CD8-positive, alpha-beta memory T cell (primary cell): ENCODE results near the gene FYN. TPM values are rescaled to one million over a fixed set of nuclear protein-coding genes. Genes with fewer than 3 reads are reported as not detected.

Source experiments
- CTCF ChIA-PET: fragments of 350-600 bp; sonication (Branson Sonifier 250); formaldehyde crosslinking; loops from one replicate; lab custom pipeline; 2021; ENCODE audit warnings: antibody characterized with exemption; lab: Charles Lee
- POLR2A ChIA-PET: fragments of 350-600 bp; sonication (Branson Sonifier 250); formaldehyde crosslinking; loops from one replicate; lab custom pipeline; 2021; ENCODE audit warnings: antibody characterized with exemption; lab: Charles Lee
- DNase-seq, 5 donors: peaks; one replicate each; pipeline versions ENCODE4 v3.0.0 to v3.0.0-alpha.2; 2020 to 2022; ENCODE audit warnings: mixed read lengths in 1 of 5
- H3K27ac ChIP-seq: one replicate; pipeline ENCODE4 v1.7.0; 2013; ENCODE audit warnings: low read depth, mild to moderate bottlenecking, low read length, moderate library complexity
- H3K27me3 ChIP-seq: 2 replicates; pipeline ENCODE4 v1.7.0; 2013; ENCODE audit warnings: low read length, mild to moderate bottlenecking; ENCODE audit not compliant: insufficient read depth, poor library complexity, severe bottlenecking
- H3K36me3 ChIP-seq: 2 replicates; pipeline ENCODE4 v1.7.0; 2013; ENCODE audit warnings: mild to moderate bottlenecking, low read length, moderate library complexity; ENCODE audit not compliant: insufficient read depth
- H3K4me1 ChIP-seq: 2 replicates; pipeline ENCODE4 v1.7.0; 2013; ENCODE audit warnings: mild to moderate bottlenecking, low read length, moderate library complexity; ENCODE audit not compliant: insufficient read depth
- H3K4me3 ChIP-seq: 2 replicates; pipeline ENCODE4 v1.7.0; 2013; ENCODE audit warnings: mild to moderate bottlenecking, low read length
- H3K9me3 ChIP-seq: 2 replicates; pipeline ENCODE4 v1.7.0; 2013; ENCODE audit warnings: mild to moderate bottlenecking, low read length
- H3K27ac Mint-ChIP-seq, 8 donors: one replicate each; pipeline ENCODE4 v1.8.0; 2020 to 2021; ENCODE audit warnings: mixed read lengths in 8 of 8, mild to moderate bottlenecking in 6 of 8, inconsistent platforms in 3 of 8, moderate library complexity in 3 of 8
- H3K27me3 Mint-ChIP-seq, 2 donors: one replicate each; pipeline ENCODE4 v1.8.0; 2020 to 2021; ENCODE audit warnings: mixed read lengths in 2 of 2, mild to moderate bottlenecking in 1 of 2, moderate library complexity in 1 of 2
- H3K36me3 Mint-ChIP-seq, 3 donors: one replicate each; pipeline ENCODE4 v1.8.0; 2020 to 2021; ENCODE audit warnings: mixed read lengths in 3 of 3, inconsistent platforms in 1 of 3, mild to moderate bottlenecking in 1 of 3
- H3K4me1 Mint-ChIP-seq, 3 donors: one replicate each; pipeline ENCODE4 v1.8.0; 2020 to 2021; ENCODE audit warnings: mixed read lengths in 3 of 3, inconsistent platforms in 1 of 3, mild to moderate bottlenecking in 1 of 3
- H3K4me3 Mint-ChIP-seq, 7 donors: one replicate each; pipeline ENCODE4 v1.8.0; 2020 to 2021; ENCODE audit warnings: mixed read lengths in 7 of 7, mild to moderate bottlenecking in 6 of 7, moderate library complexity in 4 of 7, inconsistent platforms in 2 of 7
- H3K9me3 Mint-ChIP-seq, 5 donors: one replicate each; pipeline ENCODE4 v1.8.0; 2020 to 2022; ENCODE audit warnings: mixed read lengths in 5 of 5, mild to moderate bottlenecking in 3 of 5, moderate library complexity in 2 of 5, inconsistent platforms in 1 of 5
- polyA plus RNA-seq: library from polyadenylated mRNA; unstranded; fragments of 300-500 nt; fragmentation: Illumina TruSeq; gene quantifications from one replicate; pipeline ENCODE4 v1.2.3, GENCODE V29; 2021
- total RNA-seq, 2 experiments: library from RNA; stranded (reverse); gene quantifications; one replicate each; pipeline ENCODE4 v1.2.3, GENCODE V29; 2021

The FYN gene
- total and polyA plus RNA-seq, 3 experiments from 2014 or later = 481 to 611 (median 491) TPM

DNA sequence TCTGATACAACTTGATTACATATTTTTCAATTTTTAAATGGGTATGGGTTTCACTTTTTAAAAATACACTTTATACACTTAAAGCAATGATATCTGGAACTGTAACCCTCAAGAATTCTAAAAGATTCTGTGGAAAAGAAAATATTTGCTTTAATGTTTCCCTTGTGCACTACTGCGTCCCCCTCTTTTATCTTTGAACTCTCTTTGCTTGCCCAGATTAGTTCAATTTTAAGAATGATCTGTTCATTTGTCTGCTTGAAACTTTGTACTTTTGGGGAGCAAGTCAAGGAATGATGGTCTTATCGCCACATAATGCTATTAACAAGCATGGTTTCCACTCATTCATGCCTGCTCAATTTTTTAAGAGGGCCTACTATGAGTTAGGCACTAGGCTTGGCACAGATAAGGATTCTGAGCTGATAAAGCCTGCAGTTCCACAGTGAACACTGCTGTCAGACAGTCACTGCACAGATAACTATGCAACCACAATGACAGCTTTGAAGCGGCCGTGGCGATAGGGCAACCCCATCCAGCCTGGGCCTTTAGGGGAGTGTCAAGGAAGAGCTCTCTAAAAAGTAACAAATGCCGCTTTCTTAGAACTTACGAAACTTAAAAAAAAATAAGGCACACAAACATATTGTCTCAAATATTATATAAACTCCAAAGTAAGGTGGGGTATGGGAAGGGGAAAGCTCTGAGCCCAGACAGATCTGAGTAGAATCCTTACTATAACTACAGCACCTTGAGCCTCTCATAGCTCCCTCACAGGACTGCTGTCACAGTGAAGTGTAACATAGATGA lies 29.7 kb downstream of the FYN start:
- DNase-seq = peak; percentile 57 to 83 (median 66)
- H3K27ac ChIP-seq = peak overlapping the region; percentile 35
- no peaks in the 10 kb centered on the region for H3K9me3 ChIP-seq
- Mint-ChIP-seq H3K36me3 (peaks cover 0 to 42% (median 2%) of the 10 kb centered on the region in 3 donors), H3K4me3 (no peak overlapping the region), H3K27ac (no peak overlapping the region), H3K4me1 (no peaks in the 10 kb centered on the region), H3K27me3 (peaks cover 0 to 2% of the 10 kb centered on the region in 2 donors), H3K9me3 (no peaks in the 10 kb centered on the region)
- H3K4me3 ChIP-seq = no peak overlapping the region
- POLR2A ChIA-PET = interaction anchor here (0.6 to 3.0 kb wide), 7 partner anchors 9 to 37 kb away, joined by 3 to 11 read pairs (median 4); no protein-coding TSS in a partner anchor
- H3K27me3 ChIP-seq = no peaks in the 10 kb centered on the region
- H3K36me3 ChIP-seq = peaks cover 8% of the 10 kb centered on the region
- peaks cover 99% of the 10 kb centered on the region for H3K4me1 ChIP-seq
- CTCF ChIA-PET = interaction anchor here (0.8 to 3.0 kb wide), 14 partner anchors 8 to 153 kb away, joined by 3 to 13 read pairs (median 4); partner anchors contain the start of gene FYN

- ChIA-PET POLR2A (interaction anchor here (1.5 to 3.0 kb wide), 2 partner anchors 19 to 36 kb away, joined by 3 to 11 read pairs; no protein-coding TSS in a partner anchor), CTCF (interaction anchor here (0.8 to 3.0 kb wide), 5 partner anchors 16 to 38 kb away, joined by 3 to 13 read pairs (median 4); partner anchors contain the start of gene FYN)
- H3K36me3 ChIP-seq = peaks cover 8% of the 10 kb centered on the region
- Mint-ChIP-seq H3K27me3 (peaks cover 0 to 2% of the 10 kb centered on the region in 2 donors), H3K27ac (no peak overlapping the region), H3K9me3 (no peaks in the 10 kb centered on the region), H3K4me3 (no peak overlapping the region), H3K4me1 (no peaks in the 10 kb centered on the region), H3K36me3 (peaks cover 0 to 40% (median 2%) of the 10 kb centered on the region in 3 donors)
- H3K27me3 ChIP-seq = no peaks in the 10 kb centered on the region
- peak overlapping the region; percentile 2 for H3K4me3 ChIP-seq
- peak overlapping the region; percentile 44 for H3K27ac ChIP-seq
- peaks cover 100% of the 10 kb centered on the region for H3K4me1 ChIP-seq
- H3K9me3 ChIP-seq = no peaks in the 10 kb centered on the region
- DNase-seq = no peak
Measured at GRCh38 chr6:111842891-111843290, 30.4 kb downstream of the FYN start.

- ChIA-PET CTCF (no interaction called here), POLR2A (no interaction called here)
- Mint-ChIP-seq H3K36me3 (peaks cover 0 to 40% (median 2%) of the 10 kb centered on the region in 3 donors), H3K27ac (no peak overlapping the region), H3K4me1 (no peaks in the 10 kb centered on the region), H3K9me3 (no peaks in the 10 kb centered on the region), H3K4me3 (no peak overlapping the region), H3K27me3 (peaks cover 0 to 2% of the 10 kb centered on the region in 2 donors)
- Histone ChIP-seq H3K9me3 (no peaks in the 10 kb centered on the region), H3K27me3 (no peaks in the 10 kb centered on the region), H3K36me3 (peaks cover 8% of the 10 kb centered on the region), H3K4me1 (peaks cover 100% of the 10 kb centered on the region), H3K27ac (peak overlapping the region; percentile 44), H3K4me3 (peak overlapping the region; percentile 25)
- DNase-seq = no peak
Measured at GRCh38 chr6:111842271-111842822, 30.9 kb downstream of the FYN start.

GRCh38 chr6:111841822-111842221 lies 31.4 kb downstream of the FYN start:
- no peaks in the 10 kb centered on the region for H3K27me3 ChIP-seq
- POLR2A ChIA-PET = interaction anchor here (0.7 kb wide), 1 partner anchor 20 kb away, joined by 6 read pairs; no protein-coding TSS in a partner anchor
- no peaks in the 10 kb centered on the region for H3K9me3 ChIP-seq
- Mint-ChIP-seq H3K4me1 (no peaks in the 10 kb centered on the region), H3K4me3 (no peak overlapping the region), H3K27ac (no peak overlapping the region), H3K9me3 (no peaks in the 10 kb centered on the region), H3K27me3 (peaks cover 0 to 2% of the 10 kb centered on the region in 2 donors), H3K36me3 (peaks cover 0 to 42% (median 2%) of the 10 kb centered on the region in 3 donors)
- CTCF ChIA-PET = interaction anchor here (0.7 kb wide), 1 partner anchor 48 kb away, joined by 3 read pairs; no protein-coding TSS in a partner anchor
- peak in 4 of 5 donors; percentile 32 to 71 (median 58) for DNase-seq
- peak overlapping the region; percentile 44 for H3K27ac ChIP-seq
- peak overlapping the region; percentile 25 for H3K4me3 ChIP-seq
- peaks cover 100% of the 10 kb centered on the region for H3K4me1 ChIP-seq
- peaks cover 8% of the 10 kb centered on the region for H3K36me3 ChIP-seq

- Histone ChIP-seq H3K36me3 (peaks cover 4% of the 10 kb centered on the region), H3K27me3 (no peaks in the 10 kb centered on the region), H3K4me1 (peaks cover 100% of the 10 kb centered on the region), H3K27ac (no peak overlapping the region), H3K4me3 (no peak overlapping the region), H3K9me3 (no peaks in the 10 kb centered on the region)
- Mint-ChIP-seq H3K36me3 (peaks cover 0 to 37% (median 0%) of the 10 kb centered on the region in 3 donors), H3K27me3 (no peaks in the 10 kb centered on the region), H3K4me1 (peaks cover 0 to 8% (median 0%) of the 10 kb centered on the region in 3 donors), H3K9me3 (no peaks in the 10 kb centered on the region), H3K27ac (peak overlapping the region in 1 of 8 donors; percentile 22), H3K4me3 (no peak overlapping the region)
- DNase-seq = no peak
- ChIA-PET POLR2A (interaction anchor here (0.7 kb wide), 2 partner anchors 21 to 27 kb away, joined by 3 to 6 read pairs; no protein-coding TSS in a partner anchor), CTCF (interaction anchor here (0.8 to 2.8 kb wide), 5 partner anchors 9 to 188 kb away, joined by 3 to 15 read pairs (median 5); no protein-coding TSS in a partner anchor)
Measured at GRCh38 chr6:111840803-111841202, 32.4 kb downstream of the FYN start.

DNA sequence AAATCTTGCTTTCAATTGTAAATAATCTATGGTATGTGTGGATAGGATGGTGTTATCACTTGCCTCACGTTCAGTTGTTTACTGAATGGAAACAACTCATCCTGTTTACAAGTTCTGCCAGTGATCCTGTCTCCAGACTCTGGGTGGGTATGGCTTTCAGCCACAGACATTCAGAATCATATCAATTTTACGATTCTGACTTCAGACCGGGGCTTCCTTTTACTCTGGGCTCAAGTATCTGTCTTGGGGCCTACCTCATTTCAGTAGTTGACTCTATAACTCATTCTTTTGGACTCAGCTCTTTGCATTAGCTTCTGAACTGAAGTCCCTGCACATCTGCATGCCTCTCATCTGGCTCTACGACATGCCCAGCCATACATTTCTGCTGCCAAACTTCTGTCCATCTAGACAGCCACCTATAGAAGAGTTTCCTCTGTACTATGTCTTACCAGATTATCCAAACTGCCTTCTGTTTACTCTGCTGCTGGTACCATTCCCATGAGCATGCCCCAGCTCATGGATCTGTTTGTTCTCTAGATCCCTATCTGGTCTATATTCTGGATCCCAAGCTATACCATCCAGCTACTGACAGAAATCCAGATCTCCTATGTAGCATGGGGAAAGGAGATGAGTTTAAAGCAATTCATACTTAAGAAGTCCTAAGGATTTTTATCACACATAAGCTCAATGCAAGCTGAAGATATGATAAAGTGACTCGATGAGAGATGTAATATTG lies 34.3 kb downstream of the FYN start:
- Histone ChIP-seq H3K27ac (no peak overlapping the region), H3K36me3 (no peaks in the 10 kb centered on the region), H3K4me1 (peaks cover 99% of the 10 kb centered on the region), H3K4me3 (peak overlapping the region; percentile 18), H3K27me3 (no peaks in the 10 kb centered on the region), H3K9me3 (no peaks in the 10 kb centered on the region)
- peaks cover 0 to 33% (median 0%) of the 10 kb centered on the region in 3 donors for H3K36me3 Mint-ChIP-seq
- ChIA-PET POLR2A (interaction anchor here (1.4 kb wide), 2 partner anchors 15 to 28 kb away, joined by 3 to 5 read pairs; no protein-coding TSS in a partner anchor), CTCF (interaction anchor here (0.8 to 2.8 kb wide), 6 partner anchors 11 to 128 kb away, joined by 3 to 15 read pairs (median 4); partner anchors contain the start of gene FYN)
- H3K9me3 Mint-ChIP-seq = no peaks in the 10 kb centered on the region
- H3K4me3 Mint-ChIP-seq = peak overlapping the region; percentile 50 to 84 (median 65)
- H3K27me3 Mint-ChIP-seq = no peaks in the 10 kb centered on the region
- peaks cover 0 to 26% (median 0%) of the 10 kb centered on the region in 3 donors for H3K4me1 Mint-ChIP-seq
- peak overlapping the region in 7 of 8 donors; percentile 91 to 98 (median 95) for H3K27ac Mint-ChIP-seq
- no peak for DNase-seq
